ENCODE results near the gene ARID4B. TPM values are rescaled to one million over a fixed set of nuclear protein-coding genes. Genes with fewer than 3 reads are reported as not detected.

The ARID4B gene
- total and polyA plus RNA-seq, 2 donors (not counting 3 experiments of a cell fraction or from before 2014, with no cell fraction given), result 6.7 to 40.7 TPM

GRCh38 chr1:235268379-235269125, 59.4 kb downstream of the ARID4B start:
- BruUV-seq (replicated peaks), result no TSS peak
- DNase-seq (ENCODE audit: low read depth, low spot score), result no peak
- Histone ChIP-seq H3K4me3 (replicated peaks in 1 of 3; ENCODE audit: insufficient read depth in 1 of 3, low read depth in 1 of 3, low read length in 3 of 3) (no peak overlapping the region), H3K9ac (replicated peaks; ENCODE audit: extremely low read depth, insufficient read depth, low read length) (no peak overlapping the region), H3K4me2 (ENCODE audit: insufficient read depth, low read length) (no peak overlapping the region), H3K36me3 (ENCODE audit: control insufficient read depth in 2 of 2, extremely low read depth in 1 of 2, insufficient read depth in 2 of 2, low read length in 2 of 2) (no peaks in the 10 kb centered on the region), H3K9me1 (replicated peaks; ENCODE audit: control insufficient read depth, extremely low read depth, insufficient read depth, low read length) (no peaks in the 10 kb centered on the region), H4K20me1 (replicated peaks; ENCODE audit: control insufficient read depth, extremely low read depth, insufficient read depth, low read length) (peaks cover 22% of the 10 kb centered on the region), H3K79me2 (ENCODE audit: control insufficient read depth, insufficient read depth, low read length) (peaks cover 73% of the 10 kb centered on the region), H2AFZ (ENCODE audit: low read depth, low read length) (no peak overlapping the region), H3K4me1 (ENCODE audit: control insufficient read depth, extremely low read depth, insufficient read depth, low read length) (no peaks in the 10 kb centered on the region), H3K27me3 (ENCODE audit: control insufficient read depth in 2 of 2, insufficient read depth in 2 of 2, low read length in 2 of 2) (no peaks in the 10 kb centered on the region), H3K27ac (ENCODE audit: insufficient read depth, low read depth, low read length) (no peak overlapping the region), H3K9me3 (replicated peaks; ENCODE audit: control insufficient read depth, insufficient read depth, low read length) (no peaks in the 10 kb centered on the region)
- no peak for FAIRE-seq
- dilution Hi-C loops (cut with MboI; ENCODE audit: extremely low pct_ligation_motif_present, low sequenced_read_pairs), result no loop called here
- no peak for TF ChIP-seq JUN (IDR thresholded peaks at IDR 0.05; ENCODE audit: borderline replicate concordance, insufficient read depth, insufficient read length, low read depth)
- TF ChIP-seq POLR2A (IDR thresholded peaks at IDR 0.05; ENCODE audit: low read depth, low read length), result no peak
- no peak for TF ChIP-seq MYC (IDR thresholded peaks at IDR 0.05; ENCODE audit: low read depth, low read length)
- no peak for TF ChIP-seq EZH2 (IDR thresholded peaks at IDR 0.05; ENCODE audit: borderline replicate concordance, low read depth, low read length, severe bottlenecking)
- TF ChIP-seq FOS (IDR thresholded peaks at IDR 0.05; ENCODE audit: borderline replicate concordance, insufficient read depth, low read length), result no peak
- TF ChIP-seq, protein P1, sequence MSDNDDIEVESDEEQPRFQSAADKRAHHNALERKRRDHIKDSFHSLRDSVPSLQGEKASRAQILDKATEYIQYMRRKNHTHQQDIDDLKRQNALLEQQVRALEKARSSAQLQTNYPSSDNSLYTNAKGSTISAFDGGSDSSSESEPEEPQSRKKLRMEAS (IDR thresholded peaks at IDR 0.05; ENCODE audit: insufficient read depth, insufficient read length), result no peak
- TF ChIP-seq CTCF (IDR thresholded peaks at IDR 0.05; ENCODE audit: extremely low read depth in 1 of 2, insufficient read depth in 1 of 2, low read depth in 1 of 2, low read length in 2 of 2), result no peak
- TF ChIP-seq POLR2AphosphoS5 (IDR thresholded peaks at IDR 0.05; ENCODE audit: insufficient read depth, low read depth, low read length), result no peak
- TF ChIP-seq GATA2 (IDR thresholded peaks at IDR 0.05; ENCODE audit: insufficient read depth, insufficient read length, low read depth, low read length), result no peak
- intact Hi-C loops (cut with micrococcal nuclease), result no loop called here
- ChIA-PET CTCF (interaction anchor here (1.0 to 1.4 kb wide), 2 partner anchors 8 to 22 kb away, joined by 3 read pairs; no protein-coding TSS in a partner anchor), POLR2A (no interaction called here)
